ENCODE measurements around the gene PSG6. TPM values are rescaled to one million over a fixed set of nuclear protein-coding genes. Genes with fewer than 3 reads are reported as not detected.
"Not testable (repeated sequence)": the region's sequence is repeated elsewhere in the genome, so short reads cannot be mapped to it uniquely, and the experiment has no call there.

PSG6 gene
- total RNA-seq, 2 donors from 2014 or later, result not detected

GRCh38 chr19:42879613-42880012, 38.1 kb downstream of the PSG6 start, which contains the start of gene PSG1:
Gene PSG1, minus strand, starts transcription at chr19:42879713. Its CDS starts 132 bp downstream, at chr19:42879581.
- Mint-ChIP-seq H3K27ac (peak within 1 kb of the TSS; percentile 14 to 77), H3K9me3 (no peaks in the 10 kb centered on the region), H3K36me3 (no peaks in the 10 kb centered on the region)
- ATAC-seq (no peak), DNase-seq (ENCODE audit: low spot score in 2 of 2) (no peak)

- H3K27ac Mint-ChIP-seq; H3K9me3 Mint-ChIP-seq; H3K36me3 Mint-ChIP-seq; DNase-seq (ENCODE audit: low spot score in 2 of 2); ATAC-seq: not testable (repeated sequence)
Observed at GRCh38 chr19:42876596-42876995, 41.1 kb downstream of the PSG6 start.

- H3K27ac Mint-ChIP-seq, result peak overlapping the region in 1 of 2 donors; percentile 79
- not testable (repeated sequence) for ATAC-seq; DNase-seq (ENCODE audit: low spot score in 2 of 2); H3K9me3 Mint-ChIP-seq; H3K36me3 Mint-ChIP-seq
Observed at GRCh38 chr19:42875881-42876280, 41.8 kb downstream of the PSG6 start.

GRCh38 chr19:42874901-42875813, 42.5 kb downstream of the PSG6 start:
- not testable (repeated sequence) for H3K27ac Mint-ChIP-seq; H3K9me3 Mint-ChIP-seq; ATAC-seq; DNase-seq (ENCODE audit: low spot score in 2 of 2); H3K36me3 Mint-ChIP-seq

GRCh38 chr19:42874136-42874535, 43.6 kb downstream of the PSG6 start:
- H3K27ac Mint-ChIP-seq, result peak overlapping the region in 1 of 2 donors; percentile 27

GRCh38 chr19:42872608-42873007, 45.1 kb downstream of the PSG6 start:
- ATAC-seq (no peak), DNase-seq (ENCODE audit: low spot score in 2 of 2) (no peak)
- Mint-ChIP-seq H3K27ac (no peak overlapping the region), H3K36me3 (no peaks in the 10 kb centered on the region), H3K9me3 (no peaks in the 10 kb centered on the region)

More at GRCh38 chr19:42874136-42874535, 43.6 kb downstream of the PSG6 start:
- not testable (repeated sequence) for H3K9me3 Mint-ChIP-seq; H3K36me3 Mint-ChIP-seq; ATAC-seq; DNase-seq (ENCODE audit: low spot score in 2 of 2)

- DNase-seq (ENCODE audit: low spot score in 2 of 2), result no peak
- Mint-ChIP-seq H3K36me3 (no peaks in the 10 kb centered on the region), H3K9me3 (peaks cover 0 to 3% of the 10 kb centered on the region in 2 donors), H3K27ac (no peak overlapping the region)
- no peak for ATAC-seq
Observed at GRCh38 chr19:42857544-42857867, 60.2 kb downstream of the PSG6 start.

GRCh38 chr19:42856866-42857543, 60.7 kb downstream of the PSG6 start:
- ATAC-seq, H3K36me3 Mint-ChIP-seq, H3K27ac Mint-ChIP-seq, H3K9me3 Mint-ChIP-seq: not testable (repeated sequence)
- peak in 1 of 2 donors; percentile 3 for DNase-seq (ENCODE audit: low spot score in 2 of 2)

- H3K27ac Mint-ChIP-seq; ATAC-seq; H3K36me3 Mint-ChIP-seq; H3K9me3 Mint-ChIP-seq; DNase-seq (ENCODE audit: low spot score in 2 of 2): not testable (repeated sequence)
Observed at GRCh38 chr19:42854745-42855144, 62.9 kb downstream of the PSG6 start.

GRCh38 chr19:42853231-42853630, 64.5 kb downstream of the PSG6 start:
- H3K36me3 Mint-ChIP-seq; H3K9me3 Mint-ChIP-seq; H3K27ac Mint-ChIP-seq; ATAC-seq; DNase-seq (ENCODE audit: low spot score in 2 of 2): not testable (repeated sequence)

- H3K27ac Mint-ChIP-seq; H3K36me3 Mint-ChIP-seq; H3K9me3 Mint-ChIP-seq; ATAC-seq; DNase-seq (ENCODE audit: low spot score in 2 of 2): not testable (repeated sequence)
Observed at GRCh38 chr19:42852821-42853220, 64.9 kb downstream of the PSG6 start.

Other genes with a start within 250 kb of the PSG6 start
- gene PSG3, start 177.4 kb downstream of the PSG6 start, total RNA-seq, result under 1 TPM in 1 of 2 donors, not detected in 1; 0.78 TPM
- gene PSG8, start 152.2 kb downstream of the PSG6 start, total RNA-seq, result not detected
- under 1 TPM; 0.45 to 0.64 TPM for gene PSG1, start 38.2 kb downstream of the PSG6 start, total RNA-seq
- gene PSG7, start 19.3 kb upstream of the PSG6 start, total RNA-seq, result not detected
- gene PSG11, start 108.6 kb upstream of the PSG6 start, total RNA-seq, result under 1 TPM in 1 of 2 donors, not detected in 1; 0.37 TPM
- not detected for gene PSG2, start 164.8 kb upstream of the PSG6 start, total RNA-seq